GM19463 (cell line): ENCODE measurements around the gene MROH7.

Source experiments
- ATAC-seq: cut with Tn5 transposase; IDR thresholded peaks from one replicate; pipeline ENCODE4 v1.9.1; 2021; ENCODE audit warnings: mild to moderate bottlenecking, moderate library complexity; ENCODE audit not compliant: unreplicated experiment

The MROH7 gene

DNA sequence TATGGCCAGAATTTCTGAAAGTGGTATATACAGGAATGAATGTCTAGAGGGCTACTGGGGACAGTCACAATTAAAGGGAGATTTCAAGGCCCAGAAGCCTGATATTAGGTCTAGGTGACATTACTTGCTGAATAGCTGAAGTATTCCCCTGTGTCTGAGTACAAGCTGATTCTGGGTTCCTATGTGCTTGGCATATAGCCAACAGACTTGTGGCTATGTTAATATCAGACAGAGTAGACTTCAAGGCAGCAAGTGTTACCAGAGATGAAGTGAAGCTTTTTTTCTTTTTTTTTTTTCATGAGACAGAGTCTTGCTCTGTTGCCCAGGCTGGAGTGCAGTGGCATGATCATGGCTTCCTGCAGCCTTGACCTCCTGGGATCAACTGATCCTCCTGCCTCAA lies 82.4 kb downstream of the MROH7 start:
- ATAC-seq: no peak

DNA sequence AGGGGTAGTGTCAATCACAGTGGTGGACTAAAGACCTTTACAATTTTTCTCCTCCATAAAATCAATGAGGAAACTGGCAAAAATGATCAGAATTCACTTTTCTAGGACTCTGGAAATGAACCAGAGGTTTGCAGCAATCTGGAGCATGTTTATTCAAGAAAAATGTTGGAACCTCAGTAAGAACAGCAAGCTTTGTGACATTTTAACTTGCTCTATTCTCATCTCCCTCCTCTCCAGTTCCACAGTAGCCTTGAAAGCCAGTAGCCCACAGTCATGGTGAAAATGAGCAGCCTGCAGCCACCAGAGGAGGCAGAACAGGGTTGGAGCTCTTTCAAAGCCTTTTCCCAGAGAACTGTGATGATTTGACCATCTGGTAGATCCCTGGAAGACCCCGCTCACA lies 83.2 kb downstream of the MROH7 start:
- ATAC-seq: no peak

DNA sequence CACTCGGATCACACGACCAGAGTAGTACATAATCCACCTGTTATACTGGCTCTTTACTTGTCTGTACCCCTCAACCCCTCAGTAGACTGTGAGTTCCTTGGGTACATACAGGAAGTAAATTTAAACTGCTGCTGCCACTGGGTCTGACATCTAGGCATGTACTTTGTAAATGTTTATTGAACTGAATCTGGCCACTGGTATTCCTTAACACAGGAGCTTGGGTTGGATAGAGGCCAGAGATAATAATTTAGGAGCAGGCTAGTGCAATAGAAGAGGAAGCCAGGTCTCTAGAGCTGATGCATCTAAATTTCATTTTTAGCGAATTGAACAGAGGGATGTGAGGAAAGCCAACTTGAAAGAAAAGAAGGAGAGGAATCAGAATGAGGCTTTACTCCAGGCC lies 86.4 kb downstream of the MROH7 start:
- ATAC-seq: no peak

DNA sequence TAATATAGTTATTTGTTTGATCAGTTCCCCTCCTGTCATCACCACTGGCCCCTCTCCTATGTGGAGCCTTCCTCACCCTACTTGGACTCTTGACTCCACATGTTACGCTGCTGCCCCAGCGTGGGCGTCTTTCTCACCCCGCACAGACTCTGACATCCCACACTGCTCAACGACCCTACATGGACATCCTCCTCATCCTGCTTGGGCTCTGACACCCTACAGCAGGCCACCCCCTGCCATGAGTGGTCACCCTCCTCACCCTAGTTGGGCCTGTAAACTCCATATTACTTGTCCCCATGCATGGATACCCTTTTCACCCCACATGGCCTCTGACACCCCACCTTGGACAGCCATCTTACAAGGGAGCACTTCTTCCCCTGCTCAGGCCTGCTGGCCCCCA lies 95.1 kb downstream of the MROH7 start:
- no peak for ATAC-seq

DNA sequence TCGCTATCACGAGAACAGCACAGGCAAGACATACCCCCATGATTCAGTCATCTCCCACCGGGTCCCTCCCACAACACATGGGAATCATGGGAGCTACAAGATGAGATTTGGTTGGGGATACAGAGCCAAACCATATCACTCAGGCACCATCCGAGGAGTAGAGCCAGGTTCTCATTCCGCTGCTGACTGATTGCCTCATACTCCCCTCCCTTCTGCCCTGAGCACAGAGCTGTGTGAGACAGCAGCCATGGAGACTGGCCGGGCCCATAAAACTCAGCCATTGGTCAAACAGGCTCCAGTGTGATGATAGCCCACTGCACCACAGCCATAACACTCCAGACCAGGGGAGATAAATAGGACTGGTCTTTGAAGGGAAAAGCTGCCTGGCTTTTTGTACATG lies 96.7 kb downstream of the MROH7 start:
- no peak for ATAC-seq

DNA sequence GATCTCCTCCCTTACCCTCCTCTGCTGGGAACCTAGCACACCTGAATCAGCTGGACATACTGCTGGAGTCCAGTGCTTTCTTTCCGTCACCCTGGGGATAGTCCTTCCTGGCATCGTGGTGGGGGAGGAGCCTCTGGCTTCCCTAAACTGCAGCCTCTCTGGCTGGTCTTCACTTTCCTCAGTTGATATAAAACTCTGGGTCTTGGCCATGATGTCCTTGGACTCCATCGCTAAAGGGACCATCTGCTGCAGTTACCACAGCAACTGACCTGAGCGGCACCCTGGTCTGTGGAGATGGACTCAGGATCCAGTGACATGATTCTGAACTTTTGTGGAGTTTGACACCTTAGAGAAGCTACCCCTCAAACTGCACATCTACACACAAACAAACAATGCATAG lies 99.9 kb downstream of the MROH7 start:
- ATAC-seq: no peak

DNA sequence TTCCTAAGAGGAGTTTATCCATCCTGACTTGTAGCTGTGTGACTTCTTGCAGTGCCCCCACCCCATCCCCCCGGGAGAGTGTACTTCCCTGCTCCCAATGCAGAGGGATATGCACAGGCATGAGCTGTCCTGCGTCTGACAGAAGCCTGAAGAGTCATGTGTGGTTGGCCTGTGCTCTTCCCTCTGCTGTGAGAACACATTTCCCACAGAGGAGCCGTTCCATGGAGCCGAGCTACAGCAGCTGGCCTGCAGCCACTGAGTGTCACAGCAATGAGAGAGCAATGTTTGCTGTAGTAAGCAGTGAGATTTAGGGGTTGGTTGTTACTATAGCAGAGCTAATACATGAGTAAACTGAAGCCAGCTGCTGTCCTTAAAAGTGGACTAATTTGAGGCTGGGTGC lies 100.7 kb downstream of the MROH7 start:
- no peak for ATAC-seq

DNA sequence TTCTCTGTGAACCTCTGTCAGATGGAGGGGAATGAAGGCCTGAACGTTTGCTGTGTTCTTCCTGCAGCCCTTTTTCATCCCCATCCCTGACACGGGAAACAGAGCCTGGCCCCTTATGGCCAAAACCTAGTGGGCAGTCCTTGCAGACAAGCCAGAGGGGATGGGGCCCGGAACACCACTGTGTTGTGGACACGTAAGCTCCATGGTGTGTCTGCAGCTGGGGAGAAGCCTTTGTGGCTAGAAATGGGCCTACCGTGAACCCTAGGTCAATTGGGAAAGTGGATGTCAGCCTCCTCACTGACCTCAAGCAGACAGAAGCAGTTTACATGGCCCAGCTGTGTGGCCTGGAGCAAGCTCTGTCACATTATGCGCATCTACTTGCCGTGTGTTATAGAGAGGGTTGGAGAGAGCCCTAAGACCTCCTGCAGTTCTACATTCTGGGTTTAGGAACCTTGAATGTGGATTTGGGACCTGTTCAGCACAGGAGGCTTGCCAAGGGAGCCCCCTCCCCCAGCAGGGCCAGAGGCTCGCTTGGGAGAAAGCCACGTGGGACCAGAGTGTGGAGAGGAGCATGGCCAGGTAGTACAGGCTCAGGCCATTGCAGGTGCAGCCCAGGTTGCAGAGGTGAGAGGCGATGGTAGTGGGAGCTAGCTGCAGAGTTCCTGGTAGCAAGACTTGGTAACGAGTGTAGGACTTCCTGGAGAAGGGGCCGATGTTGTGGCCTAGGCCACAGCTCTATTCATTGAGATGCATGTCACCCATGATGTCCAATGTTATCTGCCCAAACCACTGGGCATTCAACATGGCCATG lies 102.0 kb downstream of the MROH7 start:
- ATAC-seq: no peak

DNA sequence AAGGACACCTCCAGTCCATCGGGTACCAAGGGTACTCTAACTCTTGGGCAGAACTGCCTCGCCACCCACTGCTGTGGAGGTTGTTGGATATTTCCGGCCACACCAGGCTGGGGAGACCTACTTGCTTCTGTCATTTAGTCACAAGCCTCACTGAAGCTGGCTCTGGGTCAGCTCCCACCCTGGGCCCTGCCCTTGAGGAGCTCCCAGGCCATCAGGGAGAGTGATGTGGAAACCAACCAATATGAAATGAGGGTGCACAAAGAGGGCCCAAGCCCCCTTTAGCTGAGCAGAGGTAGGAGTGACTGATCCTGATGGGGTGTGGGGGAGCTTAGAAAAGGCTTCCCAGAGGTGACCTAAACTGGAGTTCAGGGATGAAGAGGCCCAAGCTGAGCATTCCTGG lies 103.1 kb downstream of the MROH7 start:
- ATAC-seq: no peak

DNA sequence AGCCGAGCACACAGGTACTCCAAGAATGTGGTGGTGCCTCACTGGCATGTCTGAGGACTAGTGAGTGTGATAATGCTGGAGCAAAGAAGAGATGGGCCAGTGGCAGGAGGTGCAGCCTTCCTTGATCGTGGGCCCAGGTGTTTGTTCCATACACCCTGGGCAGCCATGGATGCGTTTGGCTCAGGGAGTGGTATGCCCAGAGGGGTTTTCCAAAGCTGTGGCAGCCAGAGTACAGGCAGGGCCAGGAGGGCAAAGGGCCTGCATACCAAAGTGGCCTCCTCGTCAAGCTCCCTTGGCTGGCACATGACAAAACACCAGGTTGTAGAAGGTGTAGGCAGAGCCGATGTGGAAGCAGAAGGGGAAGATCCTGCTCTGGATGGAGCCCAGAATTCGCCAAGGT lies 103.7 kb downstream of the MROH7 start:
- ATAC-seq: no peak

DNA sequence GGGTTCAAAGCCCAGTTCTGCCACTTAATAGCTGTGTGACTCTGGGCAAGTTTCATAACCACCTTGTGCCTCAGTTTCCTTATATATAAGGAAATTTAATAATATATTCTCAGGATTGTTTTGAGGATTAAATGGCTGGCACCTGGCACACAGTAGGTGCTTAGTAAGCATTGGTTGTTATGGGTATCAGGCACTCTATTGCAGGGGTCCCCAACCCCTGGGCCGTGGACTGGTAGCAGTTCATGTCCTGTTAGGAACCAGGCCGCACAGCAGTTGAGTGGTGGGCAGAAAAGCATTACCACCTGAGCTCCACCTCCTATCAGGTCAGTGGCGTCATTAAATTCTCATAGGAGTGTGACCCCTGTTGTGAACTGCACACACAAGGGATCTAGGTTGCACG lies 104.3 kb downstream of the MROH7 start:
- ATAC-seq: no peak

DNA sequence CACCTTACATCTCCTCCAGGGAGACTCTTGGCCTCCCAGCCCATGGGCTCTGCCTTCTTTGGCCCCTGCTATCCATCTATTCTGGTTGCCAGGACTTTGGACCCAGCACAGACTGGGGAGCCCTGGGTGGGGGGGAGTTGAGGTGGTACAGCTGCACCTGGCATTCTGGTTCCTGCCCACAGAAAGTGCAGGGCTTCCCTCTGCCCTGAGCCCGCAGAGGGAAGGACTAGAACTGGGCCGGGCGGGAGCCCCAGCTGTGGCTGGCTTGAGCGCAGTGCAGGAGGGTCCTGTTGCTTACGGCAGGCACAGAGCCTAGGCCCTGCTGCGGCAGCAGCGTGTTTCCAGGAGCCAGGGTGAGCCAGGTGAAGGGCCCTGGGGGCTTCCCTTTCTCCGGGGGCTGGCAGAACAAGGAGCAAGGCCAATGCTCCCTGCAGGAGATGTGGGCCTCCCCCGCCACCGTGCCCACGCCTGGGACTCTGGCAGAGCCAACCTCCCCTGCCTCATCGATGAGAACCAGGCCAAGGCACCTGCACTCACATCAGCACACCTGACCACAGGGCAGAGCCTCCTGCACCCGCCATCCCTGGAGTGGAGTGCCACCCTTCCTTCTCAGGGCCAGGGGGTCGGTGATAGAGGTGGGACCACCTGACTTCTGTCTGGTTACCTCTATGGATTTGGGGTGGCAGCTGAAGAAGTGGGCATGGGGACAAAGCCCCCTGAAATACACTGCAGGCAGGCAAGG lies 106.7 kb downstream of the MROH7 start:
- no peak for ATAC-seq

DNA sequence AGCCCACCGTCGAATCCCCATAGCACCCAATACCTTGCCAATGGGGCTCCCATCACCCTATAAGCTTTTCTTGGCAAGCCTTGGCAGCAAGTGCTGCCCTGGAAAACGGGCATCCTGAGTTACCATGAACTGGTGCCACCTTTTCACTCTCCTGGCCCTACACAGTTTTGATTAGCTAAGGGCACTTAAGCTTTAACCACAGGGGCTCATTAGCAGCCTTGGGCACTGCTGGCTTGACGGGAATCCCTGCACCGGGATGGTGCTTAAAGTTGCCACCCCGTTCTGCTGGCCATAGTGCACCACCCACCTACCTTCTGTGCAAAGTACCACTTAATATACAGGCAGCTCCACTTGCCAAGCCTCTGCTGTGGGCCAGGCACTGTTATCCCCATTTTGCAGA lies 109.0 kb downstream of the MROH7 start:
- ATAC-seq: no peak

DNA sequence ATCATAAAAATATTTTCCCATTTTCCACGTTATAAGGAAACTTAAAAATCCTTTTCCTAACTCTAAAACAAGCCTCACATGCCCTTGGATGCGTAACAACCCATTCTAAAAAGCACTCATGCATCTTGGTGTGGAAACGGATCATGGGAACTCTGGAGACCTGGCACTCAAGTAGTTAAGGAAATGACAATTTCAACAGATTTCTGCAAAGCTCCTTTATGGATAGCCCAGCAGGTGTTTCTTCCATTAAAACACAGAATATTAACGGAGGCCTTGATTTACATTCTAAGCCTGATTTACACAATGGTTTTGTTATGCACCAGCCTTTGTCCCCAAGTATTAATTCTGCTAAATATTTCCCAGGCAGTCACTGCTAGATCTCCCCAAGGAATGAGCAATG lies 109.8 kb downstream of the MROH7 start:
- ATAC-seq: no peak

DNA sequence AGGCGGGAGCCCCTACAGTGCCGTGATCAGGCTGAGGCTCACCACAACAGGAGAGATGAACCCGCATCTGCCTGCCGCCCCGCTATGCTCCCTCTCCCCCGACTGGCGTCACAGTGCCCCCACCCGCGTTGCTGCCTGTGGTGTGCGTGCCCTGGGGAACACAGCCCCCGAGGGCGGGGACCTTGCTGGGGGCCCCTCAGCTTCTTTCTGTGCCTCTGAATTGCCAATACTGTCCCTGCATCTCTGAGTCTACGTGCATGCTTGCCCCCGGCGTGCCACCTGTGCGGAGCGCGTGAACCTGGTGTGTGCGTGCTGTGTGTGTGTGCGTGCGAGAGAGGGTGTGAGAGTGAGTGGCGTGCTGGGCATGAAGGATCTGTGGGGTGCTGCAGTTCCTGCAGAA lies 112.5 kb downstream of the MROH7 start:
- no peak for ATAC-seq

DNA sequence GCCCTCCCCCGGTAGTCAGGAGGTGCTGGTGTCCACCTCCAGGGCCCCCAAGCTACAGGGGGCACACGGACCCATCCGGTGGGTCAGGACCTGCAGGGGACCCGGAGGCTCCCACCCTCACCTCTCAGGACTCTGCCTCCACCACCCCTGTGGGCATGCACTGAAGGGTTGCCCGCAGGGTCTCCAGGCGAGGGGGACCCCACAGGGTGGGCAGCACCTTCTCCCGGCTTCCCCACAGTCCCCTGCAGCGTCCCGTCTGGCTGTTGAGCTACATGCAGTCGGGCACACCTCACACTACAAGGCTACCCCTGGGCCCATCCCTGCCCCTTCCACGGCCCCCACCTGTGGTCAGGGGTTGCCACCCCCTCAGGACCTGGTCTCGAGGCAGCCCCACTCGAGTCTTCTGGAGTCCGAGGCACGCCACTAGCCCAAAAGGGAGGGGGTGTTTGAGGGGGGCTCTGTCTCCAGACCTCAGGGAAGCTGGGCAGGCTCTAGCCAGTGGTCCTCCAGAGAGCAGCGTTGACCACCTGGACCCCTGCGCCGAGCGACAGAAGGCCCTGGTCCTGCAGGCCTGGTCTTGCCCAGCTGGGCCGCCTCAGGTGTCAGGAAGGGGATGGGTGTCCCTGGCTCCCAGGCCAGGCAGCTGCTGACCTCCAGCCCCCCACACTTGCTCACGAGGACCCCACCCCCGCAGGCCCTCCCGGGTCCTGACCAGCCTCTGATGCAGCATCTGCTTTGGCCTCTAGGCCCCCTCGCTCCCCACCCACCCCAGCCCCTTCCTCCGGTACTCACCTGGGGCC lies 113.1 kb downstream of the MROH7 start:
- no peak for ATAC-seq

DNA sequence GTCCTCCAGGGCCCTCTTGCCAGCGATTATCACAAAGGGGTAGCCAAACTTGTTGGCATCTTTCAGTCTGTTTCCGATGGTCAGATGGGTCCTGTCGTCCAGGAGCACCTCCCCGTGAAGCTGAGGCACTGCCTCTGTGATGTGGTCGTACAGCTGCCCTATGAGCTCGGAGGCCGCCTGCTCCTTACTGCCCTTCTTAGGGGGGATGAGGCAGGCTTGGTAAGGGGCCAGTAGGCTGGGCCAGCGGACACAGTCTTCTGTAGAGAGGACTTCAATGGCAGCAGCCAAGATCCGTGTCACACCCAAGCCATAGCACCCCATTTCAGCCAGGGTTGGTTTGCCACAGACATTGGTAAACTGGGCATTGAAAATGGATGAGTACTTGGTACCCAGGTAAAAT lies 116.2 kb downstream of the MROH7 start:
- ATAC-seq: no peak

DNA sequence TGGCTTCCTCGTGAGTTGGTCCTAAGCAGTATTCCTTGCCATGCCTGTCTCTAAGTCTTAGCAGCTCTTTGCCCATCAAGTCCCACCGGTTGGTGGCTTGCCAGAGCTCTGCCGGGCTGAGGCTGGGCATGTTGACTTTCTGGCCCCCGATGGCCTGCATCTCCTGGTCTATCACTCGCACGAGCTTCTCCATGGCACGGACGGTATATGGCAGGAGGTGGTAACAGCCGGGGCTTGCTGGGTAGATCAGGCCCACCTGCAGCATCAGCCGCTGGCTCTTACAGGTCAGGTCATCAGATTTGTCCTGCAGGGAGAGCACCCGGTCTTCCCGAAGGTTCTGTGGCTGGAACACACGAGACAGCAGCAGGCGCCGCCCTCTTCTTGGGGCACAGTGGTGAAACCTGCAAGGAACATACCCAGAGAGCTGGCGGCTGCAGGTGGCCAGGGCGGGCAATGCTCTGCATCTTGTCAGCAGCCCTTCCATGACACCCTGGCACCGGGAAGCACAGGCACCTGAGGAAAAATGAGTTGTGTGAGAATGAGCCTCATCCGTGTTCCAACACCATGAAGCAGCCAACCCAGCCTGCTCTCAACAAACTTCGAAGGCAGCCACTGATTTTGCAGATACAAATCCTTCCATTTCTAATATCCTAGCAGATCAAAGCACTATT lies 117.2 kb downstream of the MROH7 start:
- ATAC-seq: no peak
